ENCODE results near the gene NT5C2.

The NT5C2 gene

DNA sequence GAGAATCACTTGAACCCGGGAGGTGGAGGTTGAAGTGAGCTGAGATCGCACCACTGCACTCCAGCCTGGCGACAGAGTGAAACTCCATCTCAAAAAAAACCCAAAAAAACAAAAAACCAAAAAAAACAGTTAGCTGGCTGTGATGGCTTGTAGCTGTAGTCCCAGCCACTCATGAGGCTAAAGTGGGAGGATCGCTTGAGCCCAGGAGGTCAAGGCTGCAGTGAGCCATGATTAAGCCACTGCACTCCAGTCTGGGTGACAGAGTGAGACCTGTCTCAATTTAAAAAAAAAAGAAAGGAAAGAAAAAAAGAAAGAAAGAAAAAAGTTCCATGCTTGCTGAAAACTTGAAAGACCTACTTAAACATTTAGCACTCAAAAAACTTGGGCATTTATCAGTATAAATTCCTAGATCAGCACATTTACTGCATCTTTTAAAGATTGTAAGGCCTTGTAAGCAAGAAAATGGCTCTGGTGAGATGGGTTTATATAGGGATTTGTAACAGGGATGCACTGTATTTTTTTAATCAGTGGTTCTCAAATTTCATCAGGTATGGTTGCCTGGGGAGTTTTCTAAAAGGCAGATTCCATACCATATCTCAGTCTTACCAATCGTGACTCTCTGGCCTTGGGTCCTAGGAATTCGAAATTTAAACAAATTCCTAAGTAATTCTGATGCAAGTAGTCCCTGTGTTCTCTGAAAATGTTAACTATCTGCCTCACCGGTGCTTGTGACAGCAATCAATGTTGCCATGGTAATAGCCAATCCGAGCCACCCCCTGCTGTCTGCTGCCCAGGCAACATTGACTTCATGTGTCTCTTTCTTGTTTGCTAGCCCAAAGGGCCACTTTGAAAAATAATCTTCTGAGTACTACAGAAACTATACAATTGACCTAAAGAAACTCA lies 11.5 kb upstream of the NT5C2 start:
- Histone ChIP-seq H3K36me3 (ENCODE audit: insufficient read depth, low read length) (no peaks in the 10 kb centered on the region), H3K4me3 (no peak overlapping the region), H3K27ac (no peak overlapping the region), H3K9ac (ENCODE audit: insufficient read length) (no peak overlapping the region), H3K9me3 (ENCODE audit: low read depth, low read length) (no peaks in the 10 kb centered on the region)
- no peak for TF ChIP-seq POLR2AphosphoS5 (IDR thresholded peaks at IDR 0.05; ENCODE audit: borderline replicate concordance, low read depth, low read length)
- no peak for TF ChIP-seq FOXP2 (optimal IDR thresholded peaks at IDR 0.05; ENCODE audit: control extremely low read depth, extremely low read length, insufficient read depth)
- TF ChIP-seq EZH2 (IDR thresholded peaks at IDR 0.05), result no peak
- DNase-seq (ENCODE audit: low read depth, low spot score), result no peak

DNA sequence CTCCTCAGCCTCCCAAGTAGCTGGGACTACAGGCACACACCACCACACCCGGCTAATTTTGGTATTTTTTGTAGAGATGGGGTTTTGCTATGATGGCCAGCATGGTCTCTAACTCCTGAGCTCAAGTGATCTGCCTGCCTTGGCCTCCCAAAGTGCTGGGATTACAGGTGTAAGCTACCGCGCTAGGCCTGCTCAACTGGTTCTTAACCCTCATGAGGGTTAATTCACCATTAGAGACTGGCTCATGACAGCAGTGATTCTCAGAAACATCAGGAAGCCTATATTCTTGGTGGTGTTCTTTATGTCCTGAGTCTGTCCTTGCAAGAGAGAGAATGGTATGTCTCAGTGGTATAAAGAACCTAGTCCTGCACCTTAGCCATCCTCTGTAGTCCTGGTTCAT lies 10.4 kb upstream of the NT5C2 start:
- no peak for TF ChIP-seq FOXP2 (optimal IDR thresholded peaks at IDR 0.05; ENCODE audit: control extremely low read depth, extremely low read length, insufficient read depth)
- Histone ChIP-seq H3K36me3 (ENCODE audit: insufficient read depth, low read length) (no peaks in the 10 kb centered on the region), H3K27ac (no peak overlapping the region), H3K4me3 (no peak overlapping the region), H3K9me3 (ENCODE audit: low read depth, low read length) (no peaks in the 10 kb centered on the region), H3K9ac (ENCODE audit: insufficient read length) (no peak overlapping the region)
- no peak for DNase-seq (ENCODE audit: low read depth, low spot score)

DNA sequence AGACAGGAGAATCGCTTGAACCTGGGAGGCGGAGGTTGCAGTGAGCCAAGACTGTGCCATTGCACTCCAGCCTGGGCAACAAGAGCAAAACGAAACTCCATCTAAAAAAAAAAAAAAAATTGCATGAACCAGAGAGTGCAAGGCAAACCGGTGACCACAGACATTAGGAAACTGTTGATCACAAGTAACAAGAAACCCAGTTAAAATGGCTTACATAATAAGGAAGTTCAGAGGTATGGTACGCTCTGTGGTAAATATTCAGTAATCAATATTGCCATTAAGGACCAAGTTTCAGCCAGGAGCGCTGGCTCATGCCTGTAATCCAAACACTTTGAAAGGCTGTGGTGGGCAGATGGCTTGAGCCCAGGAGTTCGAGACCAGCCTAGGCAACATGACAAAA lies 9.2 kb upstream of the NT5C2 start:
- no peak overlapping the region for H3K27ac ChIP-seq
- no peaks in the 10 kb centered on the region for H3K9me3 ChIP-seq (ENCODE audit: low read depth, low read length)
- no peak overlapping the region for H3K9ac ChIP-seq (ENCODE audit: insufficient read length)
- H3K4me3 ChIP-seq, result no peak overlapping the region
- TF ChIP-seq FOXP2 (optimal IDR thresholded peaks at IDR 0.05; ENCODE audit: control extremely low read depth, extremely low read length, insufficient read depth), result no peak
- no peak for TF ChIP-seq POLR2AphosphoS5 (IDR thresholded peaks at IDR 0.05; ENCODE audit: borderline replicate concordance, low read depth, low read length)
- no peak for TF ChIP-seq EZH2 (IDR thresholded peaks at IDR 0.05)
- no peaks in the 10 kb centered on the region for H3K36me3 ChIP-seq (ENCODE audit: insufficient read depth, low read length)
- DNase-seq (ENCODE audit: low read depth, low spot score), result no peak

DNA sequence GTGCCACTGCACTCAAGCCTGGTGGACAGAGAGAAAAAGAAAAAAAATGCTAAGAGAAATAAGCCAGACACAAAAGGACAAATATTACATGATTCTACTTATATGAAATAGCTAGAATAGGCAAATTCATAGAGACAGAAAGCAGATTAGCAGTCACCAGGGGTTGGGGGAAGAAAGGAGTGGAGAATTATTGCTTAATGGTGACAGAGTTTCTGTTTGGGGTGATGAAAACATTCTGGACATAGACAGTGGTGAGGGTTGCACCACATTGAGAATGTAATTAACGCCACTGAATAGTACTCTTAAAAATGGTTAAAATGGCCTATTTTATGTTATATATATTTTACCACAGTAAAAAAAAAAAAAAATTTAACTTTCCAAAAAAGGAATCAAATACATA lies 6.4 kb upstream of the NT5C2 start:
- no peaks in the 10 kb centered on the region for H3K9me3 ChIP-seq (ENCODE audit: low read depth, low read length)
- H3K27ac ChIP-seq, result no peak overlapping the region
- DNase-seq (ENCODE audit: low read depth, low spot score), result no peak
- H3K9ac ChIP-seq (ENCODE audit: insufficient read length), result no peak overlapping the region
- no peaks in the 10 kb centered on the region for H3K36me3 ChIP-seq (ENCODE audit: insufficient read depth, low read length)
- H3K4me3 ChIP-seq, result no peak overlapping the region
- TF ChIP-seq EZH2 (IDR thresholded peaks at IDR 0.05) (no peak), POLR2AphosphoS5 (IDR thresholded peaks at IDR 0.05; ENCODE audit: borderline replicate concordance, low read depth, low read length) (no peak), FOXP2 (optimal IDR thresholded peaks at IDR 0.05; ENCODE audit: control extremely low read depth, extremely low read length, insufficient read depth) (no peak)

DNA sequence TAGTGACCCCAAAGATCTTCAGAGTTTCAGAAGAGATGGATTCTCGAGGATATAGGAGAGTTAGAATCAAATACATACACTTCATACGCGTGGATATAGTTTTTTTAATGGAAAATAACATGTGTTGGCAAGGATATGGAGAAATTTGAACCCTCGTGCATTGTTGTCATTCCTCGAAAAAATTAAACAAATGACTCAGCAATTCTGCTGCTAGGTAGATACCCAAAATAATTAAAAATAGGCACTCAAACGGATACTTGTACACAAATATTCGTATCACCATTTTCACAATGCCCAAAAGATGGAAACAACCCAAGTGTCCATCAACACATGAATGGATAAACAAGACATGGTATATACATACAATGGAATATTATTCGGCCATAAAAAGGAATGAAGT lies 5.6 kb upstream of the NT5C2 start:
- no peaks in the 10 kb centered on the region for H3K36me3 ChIP-seq (ENCODE audit: insufficient read depth, low read length)
- TF ChIP-seq POLR2AphosphoS5 (IDR thresholded peaks at IDR 0.05; ENCODE audit: borderline replicate concordance, low read depth, low read length) (no peak), FOXP2 (optimal IDR thresholded peaks at IDR 0.05; ENCODE audit: control extremely low read depth, extremely low read length, insufficient read depth) (no peak), EZH2 (IDR thresholded peaks at IDR 0.05) (no peak)
- DNase-seq (ENCODE audit: low read depth, low spot score), result no peak
- H3K9me3 ChIP-seq (ENCODE audit: low read depth, low read length), result no peaks in the 10 kb centered on the region
- H3K27ac ChIP-seq, result no peak overlapping the region
- H3K4me3 ChIP-seq, result no peak overlapping the region
- H3K9ac ChIP-seq (ENCODE audit: insufficient read length), result no peak overlapping the region

DNA sequence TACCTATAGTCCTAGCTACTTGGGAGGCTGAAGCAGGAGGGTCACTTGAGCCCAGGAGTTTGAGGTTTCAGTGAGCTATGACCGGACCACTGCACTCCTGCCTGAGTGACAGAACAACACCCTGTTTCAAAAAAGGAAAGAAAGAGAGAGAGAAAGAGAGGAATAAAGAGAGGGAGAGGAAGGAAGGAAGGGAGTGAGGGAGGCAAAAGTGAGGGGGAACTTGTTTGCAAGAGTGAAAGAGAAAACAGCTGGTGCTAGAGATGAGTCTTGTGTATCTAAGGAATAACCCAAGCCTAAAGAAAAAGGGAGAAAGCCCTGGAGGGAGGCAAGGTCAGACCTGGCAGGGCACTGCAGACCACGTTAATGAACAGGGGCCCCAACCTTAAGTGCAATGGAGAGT lies 4.8 kb upstream of the NT5C2 start:
- no peak overlapping the region for H3K4me3 ChIP-seq
- DNase-seq (ENCODE audit: low read depth, low spot score), result no peak
- H3K9me3 ChIP-seq (ENCODE audit: low read depth, low read length), result no peaks in the 10 kb centered on the region
- no peak for TF ChIP-seq FOXP2 (optimal IDR thresholded peaks at IDR 0.05; ENCODE audit: control extremely low read depth, extremely low read length, insufficient read depth)
- no peak for TF ChIP-seq POLR2AphosphoS5 (IDR thresholded peaks at IDR 0.05; ENCODE audit: borderline replicate concordance, low read depth, low read length)
- TF ChIP-seq EZH2 (IDR thresholded peaks at IDR 0.05), result no peak
- no peak overlapping the region for H3K9ac ChIP-seq (ENCODE audit: insufficient read length)
- H3K27ac ChIP-seq, result no peak overlapping the region
- H3K36me3 ChIP-seq (ENCODE audit: insufficient read depth, low read length), result no peaks in the 10 kb centered on the region

DNA sequence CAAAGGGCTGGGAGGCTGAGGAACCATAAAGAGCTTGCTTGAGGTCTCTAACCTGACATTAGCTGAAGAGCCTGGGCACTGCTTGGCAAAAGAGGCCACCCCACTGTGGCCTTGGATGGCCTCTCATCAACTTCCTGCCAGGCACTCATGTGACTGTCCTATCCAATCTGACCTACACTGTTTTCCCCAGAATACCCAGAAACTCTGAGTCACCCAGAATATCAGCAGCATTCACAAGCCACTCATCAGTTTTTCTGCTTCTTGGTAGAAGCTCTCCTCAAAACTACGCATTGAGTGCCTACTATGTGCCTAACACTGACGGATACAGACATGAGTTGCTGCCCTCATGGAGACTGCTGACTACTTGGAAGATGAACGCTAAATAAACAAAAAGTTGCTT lies 4.1 kb upstream of the NT5C2 start:
- DNase-seq (ENCODE audit: low read depth, low spot score), result no peak
- H3K36me3 ChIP-seq (ENCODE audit: insufficient read depth, low read length), result no peaks in the 10 kb centered on the region
- H3K27ac ChIP-seq, result no peak overlapping the region
- no peak overlapping the region for H3K9ac ChIP-seq (ENCODE audit: insufficient read length)
- H3K4me3 ChIP-seq, result no peak overlapping the region
- TF ChIP-seq EZH2 (IDR thresholded peaks at IDR 0.05) (no peak), FOXP2 (optimal IDR thresholded peaks at IDR 0.05; ENCODE audit: control extremely low read depth, extremely low read length, insufficient read depth) (no peak), POLR2AphosphoS5 (IDR thresholded peaks at IDR 0.05; ENCODE audit: borderline replicate concordance, low read depth, low read length) (no peak)
- no peaks in the 10 kb centered on the region for H3K9me3 ChIP-seq (ENCODE audit: low read depth, low read length)

DNA sequence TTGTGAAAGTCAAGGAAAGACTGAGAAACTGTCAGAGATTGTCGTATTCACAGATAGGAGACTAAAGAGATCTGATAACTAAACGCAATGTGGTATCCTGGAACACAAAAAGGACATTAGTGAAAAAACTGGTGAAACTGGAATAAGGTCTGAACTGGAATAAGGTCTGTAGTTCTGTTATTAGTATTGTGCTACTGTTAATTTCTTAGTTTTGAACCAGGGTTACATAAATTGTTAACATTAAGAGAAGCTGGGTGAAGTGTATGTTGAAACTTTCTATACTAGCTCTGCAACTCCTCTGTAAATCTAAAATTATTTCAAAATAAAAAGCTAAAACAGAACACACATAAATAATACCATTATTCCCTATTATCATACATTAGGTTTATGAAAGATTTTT lies 3.4 kb upstream of the NT5C2 start:
- no peak for TF ChIP-seq EZH2 (IDR thresholded peaks at IDR 0.05)
- no peak for TF ChIP-seq FOXP2 (optimal IDR thresholded peaks at IDR 0.05; ENCODE audit: control extremely low read depth, extremely low read length, insufficient read depth)
- TF ChIP-seq POLR2AphosphoS5 (IDR thresholded peaks at IDR 0.05; ENCODE audit: borderline replicate concordance, low read depth, low read length), result no peak
- Histone ChIP-seq H3K27ac (no peak overlapping the region), H3K36me3 (ENCODE audit: insufficient read depth, low read length) (no peaks in the 10 kb centered on the region), H3K4me3 (no peak overlapping the region), H3K9me3 (ENCODE audit: low read depth, low read length) (no peaks in the 10 kb centered on the region), H3K9ac (ENCODE audit: insufficient read length) (no peak overlapping the region)
- DNase-seq (ENCODE audit: low read depth, low spot score), result no peak

Measured in SK-N-MC (cell line).